ENCODE data around the gene APOL1.
A peak's percentile ranks its signal among the peaks of the same experiment; 100 is the strongest.
"Not testable (repeated sequence)": the region's sequence is repeated elsewhere in the genome, so short reads cannot be mapped to it uniquely, and the experiment has no call there.

APOL1 gene

GRCh38 chr22:36225333-36225922, 27.5 kb upstream of the APOL1 start:
- no peak for DNase-seq (ENCODE audit: low spot score)

- no peak for DNase-seq (ENCODE audit: low spot score)
These were observed 26.7 kb upstream of the APOL1 start for GRCh38 chr22:36226189-36226588.

- DNase-seq (ENCODE audit: low spot score): no peak
These were observed 25.5 kb upstream of the APOL1 start for GRCh38 chr22:36227396-36227795.

GRCh38 chr22:36227806-36228205, 25.1 kb upstream of the APOL1 start:
- no peak for DNase-seq (ENCODE audit: low spot score)

GRCh38 chr22:36228369-36228768, 24.6 kb upstream of the APOL1 start:
- DNase-seq (ENCODE audit: low spot score): not testable (repeated sequence)

GRCh38 chr22:36228944-36229343, 24.0 kb upstream of the APOL1 start:
- DNase-seq (ENCODE audit: low spot score): no peak

- DNase-seq (ENCODE audit: low spot score): not testable (repeated sequence)
These were observed 23.3 kb upstream of the APOL1 start for GRCh38 chr22:36229649-36230048.

- not testable (repeated sequence) for DNase-seq (ENCODE audit: low spot score)
These were observed 21.9 kb upstream of the APOL1 start for GRCh38 chr22:36231051-36231450.

- DNase-seq (ENCODE audit: low spot score): no peak
These were observed 20.1 kb upstream of the APOL1 start for GRCh38 chr22:36232715-36233401.

- DNase-seq (ENCODE audit: low spot score): no peak
These were observed 19.1 kb upstream of the APOL1 start for GRCh38 chr22:36233796-36234195.

GRCh38 chr22:36234213-36234612, 18.7 kb upstream of the APOL1 start:
- DNase-seq (ENCODE audit: low spot score): no peak

- DNase-seq (ENCODE audit: low spot score): no peak
These were observed 18.0 kb upstream of the APOL1 start for GRCh38 chr22:36234919-36235318.

GRCh38 chr22:36235585-36235984, 17.3 kb upstream of the APOL1 start:
- no peak for DNase-seq (ENCODE audit: low spot score)

- DNase-seq (ENCODE audit: low spot score): no peak
These were observed 16.3 kb upstream of the APOL1 start for GRCh38 chr22:36236388-36237319.

GRCh38 chr22:36237462-36238372, 15.2 kb upstream of the APOL1 start:
- DNase-seq (ENCODE audit: low spot score): peak; percentile 54

- no peak for DNase-seq (ENCODE audit: low spot score)
These were observed 14.4 kb upstream of the APOL1 start for GRCh38 chr22:36238373-36239149.

- no peak for DNase-seq (ENCODE audit: low spot score)
These were observed 13.9 kb upstream of the APOL1 start for GRCh38 chr22:36239150-36239400.

GRCh38 chr22:36239401-36240171, 13.3 kb upstream of the APOL1 start, which contains the start of gene APOL2:
Gene APOL2, minus strand, starts transcription at chr22:36239527. Its CDS starts 6,365 bp downstream, at chr22:36233162.
- DNase-seq (ENCODE audit: low spot score): peak; percentile 93

GRCh38 chr22:36243986-36244385, 8.9 kb upstream of the APOL1 start:
- no peak for DNase-seq (ENCODE audit: low spot score)

All from activated CD4-positive, alpha-beta T cell treated with anti-CD3 and anti-CD28 coated beads, Interleukin-2, Interleukin-4, amounts not matched to agents 100 ng/mL and 50 ng/mL, durations not matched to agents 16 hours and 8 hours (primary cell).